ENCODE data around the gene OR52J3.
"Not testable (repeated sequence)": the region's sequence is repeated elsewhere in the genome, so short reads cannot be mapped to it uniquely, and the experiment has no call there.

GRCh38 chr11:5058679-5059078, 12.4 kb downstream of the OR52J3 start:
- TF ChIP-seq CTCF (IDR thresholded peaks at IDR 0.05; ENCODE audit: insufficient read depth, low read depth, low read length); EZH2 (IDR thresholded peaks at IDR 0.05; ENCODE audit: insufficient read depth, low read length): not testable (repeated sequence)

Measured in astrocyte (in vitro differentiated cells and primary cell).